H1 (cell line): Measurements from ENCODE around the gene CXCL6. TPM values are rescaled to one million over a fixed set of nuclear protein-coding genes. Genes with fewer than 3 reads are reported as not detected.

ENCODE experiments used
- CTCF ChIA-PET: fragments of 300-600 bp; sonication (Branson Sonifier 250); formaldehyde crosslinking; loops from one replicate; lab custom pipeline; 2021; ENCODE audit not compliant: partially characterized antibody; lab: Charles Lee
- POLR2A ChIA-PET: fragments of 300-600 bp; sonication (Branson Sonifier 250); formaldehyde crosslinking; loops from one replicate; lab custom pipeline; 2021; ENCODE audit warnings: inconsistent platforms; ENCODE audit not compliant: partially characterized antibody; lab: Charles Lee
- DNase-seq, 2 experiments: peaks; one replicate each; pipeline versions ENCODE4 v3.0.0 to v3.0.0-alpha.2; 2010 to 2022; ENCODE audit warnings: low spot score in 2 of 2, low read depth in 1 of 2, mixed read lengths in 1 of 2
- FAIRE-seq: peaks from 2 replicates; lab custom pipeline; 2011; peaks lifted over from hg19 to GRCh38; lab: Jason Lieb, UNC
- H2AFZ ChIP-seq: 2 replicates; pipeline ENCODE4 v1.8.1; 2012; ENCODE audit warnings: low read length, inconsistent platforms
- H2AK5ac ChIP-seq: 2 replicates; pipeline ENCODE4 v1.6.1; 2013; ENCODE audit warnings: low read depth, low read length
- H2BK120ac ChIP-seq: replicated peaks from 2 replicates; pipeline ENCODE3; 2013; ENCODE audit warnings: low read depth, low read length, inconsistent platforms
- H2BK12ac ChIP-seq: 2 replicates; pipeline ENCODE4 v1.6.1; 2013; ENCODE audit warnings: low read depth, low read length
- H2BK15ac ChIP-seq: 2 replicates; pipeline ENCODE4 v1.6.1; 2013; ENCODE audit warnings: low read length
- H2BK20ac ChIP-seq: 2 replicates; pipeline ENCODE4 v1.6.1; 2013; ENCODE audit warnings: low read length
- H2BK5ac ChIP-seq: 2 replicates; pipeline ENCODE4 v1.6.1; 2013; ENCODE audit warnings: low read depth, low read length
- H3K14ac ChIP-seq: 2 replicates; pipeline ENCODE4 v1.6.1; 2013; ENCODE audit warnings: inconsistent platforms; ENCODE audit not compliant: insufficient read length
- H3K18ac ChIP-seq: 2 replicates; pipeline ENCODE4 v1.6.1; 2013; ENCODE audit warnings: low read length; ENCODE audit errors: extremely low read depth
- H3K23ac ChIP-seq: 2 replicates; pipeline ENCODE4 v1.6.1; 2013; ENCODE audit warnings: inconsistent platforms; ENCODE audit not compliant: insufficient read length
- H3K23me2 ChIP-seq: 2 replicates; pipeline ENCODE4 v1.6.1; 2013; ENCODE audit warnings: low read depth, low read length
- H3K27ac ChIP-seq: 2 replicates; pipeline ENCODE4 v1.6.1; 2011; ENCODE audit warnings: low read depth, low read length, inconsistent platforms
- H3K27me3 ChIP-seq, 4 experiments: replicated peaks in 1 of 4; 1 replicate in 1 of 4; 2 replicates in 3 of 4; pipeline versions ENCODE4 v1.6.1 to v1.8.1; 2011 to 2013; ENCODE audit warnings: low read length in 3 of 4, mild to moderate bottlenecking in 3 of 4, inconsistent platforms in 2 of 4, mixed read lengths in 2 of 4, moderate library complexity in 1 of 4; ENCODE audit not compliant: control insufficient read depth in 3 of 4, insufficient read depth in 3 of 4; ENCODE audit errors: extremely low read depth in 1 of 4
- H3K36me3 ChIP-seq, 4 experiments: 2 replicates each; pipeline versions ENCODE4 v1.6.1 to v1.8.1; 2011 to 2013; ENCODE audit warnings: mild to moderate bottlenecking in 4 of 4, low read length in 3 of 4, moderate library complexity in 2 of 4, control low read depth in 1 of 4, inconsistent platforms in 1 of 4; ENCODE audit not compliant: insufficient read depth in 4 of 4, control insufficient read depth in 2 of 4
- H3K4ac ChIP-seq: replicated peaks from 2 replicates; pipeline ENCODE3; 2013; ENCODE audit warnings: low read length, low read depth, mixed read lengths, inconsistent platforms; ENCODE audit not compliant: insufficient read length
- H3K4me1 ChIP-seq, 4 experiments: replicated peaks in 1 of 4; 1 replicate in 1 of 4; 2 replicates in 3 of 4; pipeline versions ENCODE4 v1.6.1 to v1.8.1; 2011 to 2013; ENCODE audit warnings: low read length in 3 of 4, inconsistent platforms in 2 of 4, mixed read lengths in 1 of 4; ENCODE audit not compliant: insufficient read depth in 4 of 4, control insufficient read depth in 3 of 4
- H3K4me2 ChIP-seq, 2 experiments: 2 replicates each; pipeline versions ENCODE4 v1.6.1 to v1.8.1; 2011 to 2013; ENCODE audit warnings: low read depth in 2 of 2, low read length in 2 of 2, control low read depth in 1 of 2, inconsistent platforms in 1 of 2, mild to moderate bottlenecking in 1 of 2; ENCODE audit not compliant: insufficient read depth in 1 of 2
- H3K4me3 ChIP-seq, 4 experiments: fragments of 200-600, 300-600 bp in 1 of 4; sonication (generic), shearing (Covaris generic), sonication (Bioruptor Twin) in 1 of 4; 2 replicates each; pipeline versions ENCODE4 v1.5.1 to v1.8.1; 2011 to 2016; ENCODE audit warnings: low read length in 4 of 4, low read depth in 3 of 4, control low read depth in 2 of 4, inconsistent platforms in 2 of 4, mild to moderate bottlenecking in 2 of 4, mixed read lengths in 1 of 4, moderate library complexity in 1 of 4; ENCODE audit not compliant: insufficient read depth in 2 of 4; ENCODE audit errors: extremely low read depth in 1 of 4
- H3K56ac ChIP-seq: replicated peaks from 2 replicates; pipeline ENCODE3; 2013; ENCODE audit warnings: low read depth, mild to moderate bottlenecking, mixed read lengths, low read length, inconsistent platforms; ENCODE audit not compliant: insufficient read length
- H3K79me1 ChIP-seq: 2 replicates; pipeline ENCODE4 v1.6.1; 2013; ENCODE audit warnings: low read depth, low read length, control low read depth
- H3K79me2 ChIP-seq, 2 experiments: 2 replicates each; pipeline versions ENCODE4 v1.6.1 to v1.8.1; 2012 to 2013; ENCODE audit warnings: low read length in 2 of 2, mild to moderate bottlenecking in 2 of 2, inconsistent platforms in 1 of 2; ENCODE audit not compliant: insufficient read depth in 2 of 2, control insufficient read depth in 1 of 2
- H3K9ac ChIP-seq, 4 experiments: replicated peaks in 1 of 4; 1 replicate in 1 of 4; 2 replicates in 3 of 4; pipeline versions ENCODE4 v1.6.1 to v1.8.1; 2011 to 2013; ENCODE audit warnings: low read depth in 3 of 4, low read length in 3 of 4, control low read depth in 2 of 4, mild to moderate bottlenecking in 2 of 4, moderate library complexity in 2 of 4, inconsistent platforms in 1 of 4; ENCODE audit errors: extremely low read depth in 1 of 4
- H3K9me3 ChIP-seq, 2 experiments: 2 replicates each; pipeline versions ENCODE4 v1.6.1 to v1.8.1; 2012 to 2013; ENCODE audit warnings: mild to moderate bottlenecking in 2 of 2, moderate library complexity in 2 of 2, control low read depth in 1 of 2, inconsistent platforms in 1 of 2, low read depth in 1 of 2, low read length in 1 of 2, mixed read lengths in 1 of 2; ENCODE audit not compliant: insufficient read depth in 2 of 2
- H4K20me1 ChIP-seq, 2 experiments: replicated peaks in 1 of 2; 2 replicates each; pipeline versions ENCODE3 to v1.8.1; 2011 to 2013; ENCODE audit warnings: inconsistent platforms in 2 of 2, low read length in 2 of 2, mild to moderate bottlenecking in 1 of 2; ENCODE audit not compliant: insufficient read depth in 2 of 2, control insufficient read depth in 1 of 2
- H4K5ac ChIP-seq: 2 replicates; pipeline ENCODE4 v1.6.1; 2013; ENCODE audit warnings: low read length, low read depth, mixed read lengths, inconsistent platforms; ENCODE audit not compliant: insufficient read length
- H4K8ac ChIP-seq: 2 replicates; pipeline ENCODE4 v1.8.0; 2013; ENCODE audit warnings: mild to moderate bottlenecking, moderate library complexity, low read length, inconsistent platforms; ENCODE audit not compliant: insufficient read depth; ENCODE audit errors: extremely low read depth
- H4K91ac ChIP-seq: replicated peaks from 2 replicates; pipeline ENCODE3; 2013; ENCODE audit warnings: low read length, mixed read lengths, inconsistent platforms; ENCODE audit not compliant: insufficient read length
- ASH2L ChIP-seq: fragments of 200-600, 300-600 bp; sonication (generic); IDR thresholded peaks from one replicate; pipeline ENCODE4 v1.7.1; 2017; ENCODE audit warnings: low read length
- BCL11A ChIP-seq, 2 experiments: IDR thresholded peaks; one replicate each; pipeline ENCODE4 v1.6.1; 2011; ENCODE audit warnings: low read depth in 2 of 2, low read length in 2 of 2, mild to moderate bottlenecking in 2 of 2
- BRCA1 ChIP-seq: IDR thresholded peaks from 2 replicates; pipeline ENCODE4 v1.6.1; 2012; ENCODE audit warnings: low read depth, low read length, improper control_type of control experiment
- CTCF ChIP-seq, 3 experiments: IDR thresholded peaks; 1 replicate in 2 of 3; 2 replicates in 1 of 3; pipeline versions ENCODE4 v1.5.1 to v1.6.1; 2011; ENCODE audit warnings: low read length in 3 of 3, mild to moderate bottlenecking in 3 of 3, inconsistent platforms in 2 of 3, low read depth in 1 of 3, moderate library complexity in 1 of 3; ENCODE audit not compliant: insufficient read depth in 1 of 3; ENCODE audit errors: control extremely low read depth in 1 of 3
- E2F6 ChIP-seq: IDR thresholded peaks from 2 replicates; pipeline ENCODE4 v1.6.1; 2012; ENCODE audit warnings: inconsistent platforms
- EGR1 ChIP-seq: IDR thresholded peaks from 2 replicates; pipeline ENCODE4 v1.6.1; 2011; ENCODE audit warnings: low read depth, low read length, borderline replicate concordance
- JUND ChIP-seq: IDR thresholded peaks from 2 replicates; pipeline ENCODE4 v1.6.1; 2011; ENCODE audit warnings: mild to moderate bottlenecking, improper control_type of control experiment, low read length
- NRF1 ChIP-seq: IDR thresholded peaks from 2 replicates; pipeline ENCODE4 v1.6.1; 2011; ENCODE audit warnings: mild to moderate bottlenecking, low read depth, low read length, improper control_type of control experiment
- RAD21 ChIP-seq, 2 experiments: IDR thresholded peaks in 1 of 2; conservative IDR thresholded peaks in 1 of 2; 2 replicates each; pipeline ENCODE4 v1.6.1; 2011; ENCODE audit warnings: low read depth in 2 of 2, low read length in 2 of 2, improper control_type of control experiment in 1 of 2, inconsistent platforms in 1 of 2, mild to moderate bottlenecking in 1 of 2, moderate library complexity in 1 of 2
- SIX5 ChIP-seq: IDR thresholded peaks from 2 replicates; pipeline ENCODE4 v1.6.1; 2011; ENCODE audit warnings: mild to moderate bottlenecking, low read depth, low read length
- TAF1 ChIP-seq: IDR thresholded peaks from 2 replicates; pipeline ENCODE4 v1.6.1; 2011; ENCODE audit warnings: mild to moderate bottlenecking, low read depth, low read length
- WGBS, 2 experiments: shearing (Covaris generic) in 1 of 2; methylation state at CpG; one replicate each; pipeline versions ENCODE4 v1.1.6 to v1.1.7; 2013 to 2015; ENCODE audit warnings: low lambda C conversion rate in 2 of 2, mixed read lengths in 2 of 2, inconsistent platforms in 1 of 2, low coverage in 1 of 2, missing lambda C conversion rate in 1 of 2; ENCODE audit not compliant: insufficient replicate concordance in 2 of 2, insufficient coverage in 1 of 2, insufficient read length in 1 of 2; ENCODE audit errors: extremely low coverage in 1 of 2, missing lambda C conversion rate in 1 of 2; 5-methylcytosine and 5-hydroxymethylcytosine counted together
- polyA plus RNA-seq, 7 experiments: library from polyadenylated mRNA; depleted of rRNA in 3 of 7; stranded (reverse) in 5 of 7; unstranded in 2 of 7; fragments of >200 nt in 5 of 7; fragments of 200-250 nt in 2 of 7; gene quantifications; 1 replicate in 5 of 7; 2 replicates in 1 of 7; 4 replicates in 1 of 7; pipeline versions ENCODE4 v1.2.1 to v1.2.3, GENCODE V29; 2011 to 2013; ENCODE audit warnings: missing spikeins in 2 of 7, mixed read lengths in 2 of 7
- total RNA-seq: library from RNA; stranded (reverse); fragmentation: NEBNext Ultra II Directional; extraction: Animal tissue kit (Norgen Biotek cat#: 25700); gene quantifications from 2 replicates; pipeline ENCODE4 v1.2.1, GENCODE V29; 2021

CXCL6 gene
- total and polyA plus RNA-seq, 2 of the 8 experiments (the other 6 are each of a cell fraction or from before 2014, with no cell fraction given), result 6.3 to 8.0 TPM

- no peak for DNase-seq
- no peaks in the 10 kb centered on the region for H3K36me3 ChIP-seq
- TF ChIP-seq BCL11A (IDR thresholded peaks at IDR 0.05; ENCODE audit: low read depth in 2 of 2, low read length in 2 of 2), result no peak
- TF ChIP-seq SIX5, result no peak
- TF ChIP-seq NRF1, result no peak
- no peak for TF ChIP-seq ASH2L
- TF ChIP-seq JUND, result no peak
- peak; percentile 67 to 81 (median 68) for TF ChIP-seq CTCF (IDR thresholded peaks at IDR 0.05; ENCODE audit: control extremely low read depth in 1 of 3, insufficient read depth in 1 of 3, low read depth in 1 of 3, low read length in 3 of 3)
- TF ChIP-seq EGR1, result no peak
- no peak for TF ChIP-seq TAF1
- no peak for TF ChIP-seq BRCA1
- TF ChIP-seq RAD21 (IDR thresholded peaks at IDR 0.05 in 1 of 2, conservative IDR thresholded peaks at IDR 0.05 in 1 of 2; ENCODE audit: low read depth in 2 of 2, low read length in 2 of 2), result peak; percentile 67 to 79
- no peak for TF ChIP-seq E2F6
These were observed 27.9 kb downstream of the CXCL6 start for GRCh38 chr4:73864365-73864764.

More at GRCh38 chr4:73864365-73864764, 27.9 kb downstream of the CXCL6 start:
- no peak overlapping the region for H2BK20ac ChIP-seq
- CTCF ChIA-PET, result interaction anchor here (0.5 to 4.3 kb wide), 39 partner anchors 9 to 751 kb away, joined by 3 to 40 read pairs (median 4); partner anchors contain the start of genes CXCL8 and PF4V1
- H3K4me3 ChIP-seq, result no peak overlapping the region
- H3K23ac ChIP-seq, result no peak overlapping the region
- H4K20me1 ChIP-seq, result no peaks in the 10 kb centered on the region
- H3K27me3 ChIP-seq, result peaks cover 0 to 10% (median 6%) of the 10 kb centered on the region in 4 experiments; a peak in 6 of 7 replicates
- H2AFZ ChIP-seq, result peak overlapping the region; percentile 100
- POLR2A ChIA-PET, result no interaction called here
- H3K23me2 ChIP-seq, result peaks cover 3% of the 10 kb centered on the region; the same call in 1 of the 2 replicates
- H4K91ac ChIP-seq, result no peak overlapping the region
- no peaks in the 10 kb centered on the region for H3K9me3 ChIP-seq
- H3K27ac ChIP-seq, result no peak overlapping the region
- no peaks in the 10 kb centered on the region for H3K79me1 ChIP-seq
- H4K8ac ChIP-seq, result no peak overlapping the region
- no peak overlapping the region for H2BK5ac ChIP-seq
- no peaks in the 10 kb centered on the region for H3K79me2 ChIP-seq
- H3K4ac ChIP-seq, result no peak overlapping the region
- H3K4me1 ChIP-seq, result peaks cover 0 to 4% (median 0%) of the 10 kb centered on the region in 4 experiments; a peak in 1 of 7 replicates
- FAIRE-seq, result peak; percentile 98
- H2BK120ac ChIP-seq, result no peak overlapping the region
- no peak overlapping the region for H3K56ac ChIP-seq
- H2AK5ac ChIP-seq, result no peak overlapping the region
- no peak overlapping the region for H3K4me2 ChIP-seq
- no peak overlapping the region for H2BK15ac ChIP-seq
- no peak overlapping the region for H4K5ac ChIP-seq
- WGBS, 2 experiments, result 72% methylated on average over 2 of the region's 2 CpGs; no CpG with 5 or more reads in 1 of the 2 experiments
- H3K14ac ChIP-seq, result no peak overlapping the region
- no peak overlapping the region for H2BK12ac ChIP-seq
- no peak overlapping the region for H3K9ac ChIP-seq
- no peak overlapping the region for H3K18ac ChIP-seq
